H1 (cell line): ENCODE data around the gene ATM. TPM values are rescaled to one million over a fixed set of nuclear protein-coding genes. Genes with fewer than 3 reads are reported as not detected.

Experiments used
- CTCF ChIA-PET: fragments of 300-600 bp; sonication (Branson Sonifier 250); formaldehyde crosslinking; loops from one replicate; lab custom pipeline; 2021; ENCODE audit not compliant: partially characterized antibody; lab: Charles Lee
- POLR2A ChIA-PET: fragments of 300-600 bp; sonication (Branson Sonifier 250); formaldehyde crosslinking; loops from one replicate; lab custom pipeline; 2021; ENCODE audit warnings: inconsistent platforms; ENCODE audit not compliant: partially characterized antibody; lab: Charles Lee
- DNase-seq, 2 experiments: peaks; one replicate each; pipeline versions ENCODE4 v3.0.0 to v3.0.0-alpha.2; 2010 to 2022; ENCODE audit warnings: low spot score in 2 of 2, low read depth in 1 of 2, mixed read lengths in 1 of 2
- FAIRE-seq: peaks from 2 replicates; lab custom pipeline; 2011; peaks lifted over from hg19 to GRCh38; lab: Jason Lieb, UNC
- H2AFZ ChIP-seq: 2 replicates; pipeline ENCODE4 v1.8.1; 2012; ENCODE audit warnings: low read length, inconsistent platforms
- H2AK5ac ChIP-seq: 2 replicates; pipeline ENCODE4 v1.6.1; 2013; ENCODE audit warnings: low read depth, low read length
- H2BK120ac ChIP-seq: replicated peaks from 2 replicates; pipeline ENCODE3; 2013; ENCODE audit warnings: low read depth, low read length, inconsistent platforms
- H2BK12ac ChIP-seq: 2 replicates; pipeline ENCODE4 v1.6.1; 2013; ENCODE audit warnings: low read depth, low read length
- H2BK15ac ChIP-seq: 2 replicates; pipeline ENCODE4 v1.6.1; 2013; ENCODE audit warnings: low read length
- H2BK20ac ChIP-seq: 2 replicates; pipeline ENCODE4 v1.6.1; 2013; ENCODE audit warnings: low read length
- H2BK5ac ChIP-seq: 2 replicates; pipeline ENCODE4 v1.6.1; 2013; ENCODE audit warnings: low read depth, low read length
- H3K14ac ChIP-seq: 2 replicates; pipeline ENCODE4 v1.6.1; 2013; ENCODE audit warnings: inconsistent platforms; ENCODE audit not compliant: insufficient read length
- H3K18ac ChIP-seq: 2 replicates; pipeline ENCODE4 v1.6.1; 2013; ENCODE audit warnings: low read length; ENCODE audit errors: extremely low read depth
- H3K23ac ChIP-seq: 2 replicates; pipeline ENCODE4 v1.6.1; 2013; ENCODE audit warnings: inconsistent platforms; ENCODE audit not compliant: insufficient read length
- H3K23me2 ChIP-seq: 2 replicates; pipeline ENCODE4 v1.6.1; 2013; ENCODE audit warnings: low read depth, low read length
- H3K27ac ChIP-seq: 2 replicates; pipeline ENCODE4 v1.6.1; 2011; ENCODE audit warnings: low read depth, low read length, inconsistent platforms
- H3K27me3 ChIP-seq, 4 experiments: replicated peaks in 1 of 4; 1 replicate in 1 of 4; 2 replicates in 3 of 4; pipeline versions ENCODE4 v1.6.1 to v1.8.1; 2011 to 2013; ENCODE audit warnings: low read length in 3 of 4, mild to moderate bottlenecking in 3 of 4, inconsistent platforms in 2 of 4, mixed read lengths in 2 of 4, moderate library complexity in 1 of 4; ENCODE audit not compliant: control insufficient read depth in 3 of 4, insufficient read depth in 3 of 4; ENCODE audit errors: extremely low read depth in 1 of 4
- H3K36me3 ChIP-seq, 4 experiments: 2 replicates each; pipeline versions ENCODE4 v1.6.1 to v1.8.1; 2011 to 2013; ENCODE audit warnings: mild to moderate bottlenecking in 4 of 4, low read length in 3 of 4, moderate library complexity in 2 of 4, control low read depth in 1 of 4, inconsistent platforms in 1 of 4; ENCODE audit not compliant: insufficient read depth in 4 of 4, control insufficient read depth in 2 of 4
- H3K4ac ChIP-seq: replicated peaks from 2 replicates; pipeline ENCODE3; 2013; ENCODE audit warnings: low read length, low read depth, mixed read lengths, inconsistent platforms; ENCODE audit not compliant: insufficient read length
- H3K4me1 ChIP-seq, 4 experiments: replicated peaks in 1 of 4; 1 replicate in 1 of 4; 2 replicates in 3 of 4; pipeline versions ENCODE4 v1.6.1 to v1.8.1; 2011 to 2013; ENCODE audit warnings: low read length in 3 of 4, inconsistent platforms in 2 of 4, mixed read lengths in 1 of 4; ENCODE audit not compliant: insufficient read depth in 4 of 4, control insufficient read depth in 3 of 4
- H3K4me2 ChIP-seq, 2 experiments: 2 replicates each; pipeline versions ENCODE4 v1.6.1 to v1.8.1; 2011 to 2013; ENCODE audit warnings: low read depth in 2 of 2, low read length in 2 of 2, control low read depth in 1 of 2, inconsistent platforms in 1 of 2, mild to moderate bottlenecking in 1 of 2; ENCODE audit not compliant: insufficient read depth in 1 of 2
- H3K4me3 ChIP-seq, 4 experiments: fragments of 200-600, 300-600 bp in 1 of 4; sonication (generic), shearing (Covaris generic), sonication (Bioruptor Twin) in 1 of 4; 2 replicates each; pipeline versions ENCODE4 v1.5.1 to v1.8.1; 2011 to 2016; ENCODE audit warnings: low read length in 4 of 4, low read depth in 3 of 4, control low read depth in 2 of 4, inconsistent platforms in 2 of 4, mild to moderate bottlenecking in 2 of 4, mixed read lengths in 1 of 4, moderate library complexity in 1 of 4; ENCODE audit not compliant: insufficient read depth in 2 of 4; ENCODE audit errors: extremely low read depth in 1 of 4
- H3K56ac ChIP-seq: replicated peaks from 2 replicates; pipeline ENCODE3; 2013; ENCODE audit warnings: low read depth, mild to moderate bottlenecking, mixed read lengths, low read length, inconsistent platforms; ENCODE audit not compliant: insufficient read length
- H3K79me1 ChIP-seq: 2 replicates; pipeline ENCODE4 v1.6.1; 2013; ENCODE audit warnings: low read depth, low read length, control low read depth
- H3K79me2 ChIP-seq, 2 experiments: 2 replicates each; pipeline versions ENCODE4 v1.6.1 to v1.8.1; 2012 to 2013; ENCODE audit warnings: low read length in 2 of 2, mild to moderate bottlenecking in 2 of 2, inconsistent platforms in 1 of 2; ENCODE audit not compliant: insufficient read depth in 2 of 2, control insufficient read depth in 1 of 2
- H3K9ac ChIP-seq, 4 experiments: replicated peaks in 1 of 4; 1 replicate in 1 of 4; 2 replicates in 3 of 4; pipeline versions ENCODE4 v1.6.1 to v1.8.1; 2011 to 2013; ENCODE audit warnings: low read depth in 3 of 4, low read length in 3 of 4, control low read depth in 2 of 4, mild to moderate bottlenecking in 2 of 4, moderate library complexity in 2 of 4, inconsistent platforms in 1 of 4; ENCODE audit errors: extremely low read depth in 1 of 4
- H3K9me3 ChIP-seq, 2 experiments: 2 replicates each; pipeline versions ENCODE4 v1.6.1 to v1.8.1; 2012 to 2013; ENCODE audit warnings: mild to moderate bottlenecking in 2 of 2, moderate library complexity in 2 of 2, control low read depth in 1 of 2, inconsistent platforms in 1 of 2, low read depth in 1 of 2, low read length in 1 of 2, mixed read lengths in 1 of 2; ENCODE audit not compliant: insufficient read depth in 2 of 2
- H4K20me1 ChIP-seq, 2 experiments: replicated peaks in 1 of 2; 2 replicates each; pipeline versions ENCODE3 to v1.8.1; 2011 to 2013; ENCODE audit warnings: inconsistent platforms in 2 of 2, low read length in 2 of 2, mild to moderate bottlenecking in 1 of 2; ENCODE audit not compliant: insufficient read depth in 2 of 2, control insufficient read depth in 1 of 2
- H4K5ac ChIP-seq: 2 replicates; pipeline ENCODE4 v1.6.1; 2013; ENCODE audit warnings: low read length, low read depth, mixed read lengths, inconsistent platforms; ENCODE audit not compliant: insufficient read length
- H4K8ac ChIP-seq: 2 replicates; pipeline ENCODE4 v1.8.0; 2013; ENCODE audit warnings: mild to moderate bottlenecking, moderate library complexity, low read length, inconsistent platforms; ENCODE audit not compliant: insufficient read depth; ENCODE audit errors: extremely low read depth
- H4K91ac ChIP-seq: replicated peaks from 2 replicates; pipeline ENCODE3; 2013; ENCODE audit warnings: low read length, mixed read lengths, inconsistent platforms; ENCODE audit not compliant: insufficient read length
- CTCF ChIP-seq, 3 experiments: IDR thresholded peaks; 1 replicate in 2 of 3; 2 replicates in 1 of 3; pipeline versions ENCODE4 v1.5.1 to v1.6.1; 2011; ENCODE audit warnings: low read length in 3 of 3, mild to moderate bottlenecking in 3 of 3, inconsistent platforms in 2 of 3, low read depth in 1 of 3, moderate library complexity in 1 of 3; ENCODE audit not compliant: insufficient read depth in 1 of 3; ENCODE audit errors: control extremely low read depth in 1 of 3
- HDAC6 ChIP-seq: IDR thresholded peaks from one replicate; pipeline ENCODE4 v1.7.1; 2012; ENCODE audit warnings: low read depth, mild to moderate bottlenecking, inconsistent platforms, low read length, moderate library complexity
- KDM4A ChIP-seq: IDR thresholded peaks from one replicate; pipeline ENCODE4 v1.7.1; 2012; ENCODE audit warnings: low read depth, mild to moderate bottlenecking, moderate library complexity, low read length, inconsistent platforms; ENCODE audit not compliant: severe bottlenecking
- POLR2AphosphoS5 ChIP-seq: IDR thresholded peaks from 2 replicates; pipeline ENCODE4 v1.6.1; 2011; ENCODE audit warnings: low read depth, low read length
- SIX5 ChIP-seq: IDR thresholded peaks from 2 replicates; pipeline ENCODE4 v1.6.1; 2011; ENCODE audit warnings: mild to moderate bottlenecking, low read depth, low read length
- TEAD4 ChIP-seq: IDR thresholded peaks from 2 replicates; pipeline ENCODE4 v1.6.1; 2012; ENCODE audit warnings: low read depth, low read length, inconsistent platforms, mixed read lengths
- ZNF274 ChIP-seq: IDR thresholded peaks from 2 replicates; pipeline ENCODE4 v1.7.0; 2012; ENCODE audit warnings: low read length, borderline replicate concordance; ENCODE audit errors: extremely low read depth
- WGBS, 2 experiments: shearing (Covaris generic) in 1 of 2; methylation state at CpG; one replicate each; pipeline versions ENCODE4 v1.1.6 to v1.1.7; 2013 to 2015; ENCODE audit warnings: low lambda C conversion rate in 2 of 2, mixed read lengths in 2 of 2, inconsistent platforms in 1 of 2, low coverage in 1 of 2, missing lambda C conversion rate in 1 of 2; ENCODE audit not compliant: insufficient replicate concordance in 2 of 2, insufficient coverage in 1 of 2, insufficient read length in 1 of 2; ENCODE audit errors: extremely low coverage in 1 of 2, missing lambda C conversion rate in 1 of 2; 5-methylcytosine and 5-hydroxymethylcytosine counted together
- polyA plus RNA-seq, 7 experiments: library from polyadenylated mRNA; depleted of rRNA in 3 of 7; stranded (reverse) in 5 of 7; unstranded in 2 of 7; fragments of >200 nt in 5 of 7; fragments of 200-250 nt in 2 of 7; gene quantifications; 1 replicate in 5 of 7; 2 replicates in 1 of 7; 4 replicates in 1 of 7; pipeline versions ENCODE4 v1.2.1 to v1.2.3, GENCODE V29; 2011 to 2013; ENCODE audit warnings: missing spikeins in 2 of 7, mixed read lengths in 2 of 7
- total RNA-seq: library from RNA; stranded (reverse); fragmentation: NEBNext Ultra II Directional; extraction: Animal tissue kit (Norgen Biotek cat#: 25700); gene quantifications from 2 replicates; pipeline ENCODE4 v1.2.1, GENCODE V29; 2021

ATM gene
- total and polyA plus RNA-seq, 2 of the 8 experiments (the other 6 are each of a cell fraction or from before 2014, with no cell fraction given), result 14.9 to 55.4 TPM

DNA sequence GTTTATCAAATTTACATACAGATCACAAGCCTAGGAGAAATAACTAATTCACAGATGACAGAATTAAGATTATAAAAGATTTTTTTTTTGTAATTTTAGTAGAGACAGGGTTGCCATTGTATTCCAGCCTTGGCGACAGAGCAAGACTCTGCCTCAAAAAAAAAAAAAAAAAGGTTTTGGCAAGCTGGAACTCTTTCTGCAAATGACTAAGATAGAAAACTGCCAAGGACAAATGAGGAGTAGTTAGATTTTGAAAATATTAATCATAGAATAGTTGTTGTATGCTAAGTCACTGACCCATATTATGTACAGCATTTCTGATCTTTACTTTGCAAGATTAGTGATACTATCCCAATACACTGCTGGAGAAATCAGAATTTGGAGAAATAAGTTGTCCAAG, 145.3 kb downstream of the ATM start:
- CTCF ChIA-PET, result interaction anchor here (0.5 to 0.7 kb wide), 2 partner anchors 16 to 194 kb away, joined by 3 read pairs; no protein-coding TSS in a partner anchor
- TF ChIP-seq HDAC6, result no peak
- no peak for TF ChIP-seq ZNF274
- TF ChIP-seq KDM4A, result no peak
- no peak for TF ChIP-seq CTCF (IDR thresholded peaks at IDR 0.05; ENCODE audit: control extremely low read depth in 1 of 3, insufficient read depth in 1 of 3, low read depth in 1 of 3, low read length in 3 of 3)
- TF ChIP-seq POLR2AphosphoS5, result no peak
- no peak for TF ChIP-seq TEAD4
- no peak for TF ChIP-seq SIX5

More for the DNA sequence above, 145.3 kb downstream of the ATM start:
- Histone ChIP-seq H4K8ac (no peak overlapping the region), H3K18ac (no peak overlapping the region), H2BK5ac (no peak overlapping the region), H3K23me2 (no peaks in the 10 kb centered on the region), H3K79me1 (no peaks in the 10 kb centered on the region), H3K79me2 (no peaks in the 10 kb centered on the region), H3K9me3 (peaks cover under 1 to 1% of the 10 kb centered on the region in 2 experiments; a peak in 1 of 4 replicates), H3K36me3 (peaks cover 0 to 11% (median 4%) of the 10 kb centered on the region in 4 experiments; a peak in 5 of 8 replicates), H2AFZ (no peak overlapping the region), H2BK120ac (no peak overlapping the region), H3K9ac (no peak overlapping the region), H4K91ac (no peak overlapping the region), H3K23ac (no peak overlapping the region), H2BK20ac (no peak overlapping the region), H3K4me3 (no peak overlapping the region), H2BK15ac (no peak overlapping the region), H3K4ac (no peak overlapping the region), H4K20me1 (no peaks in the 10 kb centered on the region), H3K4me1 (no peaks in the 10 kb centered on the region), H3K27ac (no peak overlapping the region), H3K27me3 (no peaks in the 10 kb centered on the region), H3K14ac (no peak overlapping the region), H2BK12ac (no peak overlapping the region), H4K5ac (no peak overlapping the region), H3K56ac (no peak overlapping the region), H3K4me2 (no peak overlapping the region), H2AK5ac (no peak overlapping the region)
- FAIRE-seq (no peak), DNase-seq (no peak)
- 75% methylated on average over 1 of the region's 1 CpG; no CpG with 5 or more reads in 1 of the 2 experiments for WGBS, 2 experiments
- POLR2A ChIA-PET, result no interaction called here
